ENCODE measurements around the gene CCDC24. TPM values are rescaled to one million over a fixed set of nuclear protein-coding genes. Genes with fewer than 3 reads are reported as not detected.

Gene CCDC24
- total and polyA plus RNA-seq, 2 of the 13 experiments (the other 11 are each of a cell fraction or from before 2014, with no cell fraction given), result 1.4 to 2.9 TPM

DNA sequence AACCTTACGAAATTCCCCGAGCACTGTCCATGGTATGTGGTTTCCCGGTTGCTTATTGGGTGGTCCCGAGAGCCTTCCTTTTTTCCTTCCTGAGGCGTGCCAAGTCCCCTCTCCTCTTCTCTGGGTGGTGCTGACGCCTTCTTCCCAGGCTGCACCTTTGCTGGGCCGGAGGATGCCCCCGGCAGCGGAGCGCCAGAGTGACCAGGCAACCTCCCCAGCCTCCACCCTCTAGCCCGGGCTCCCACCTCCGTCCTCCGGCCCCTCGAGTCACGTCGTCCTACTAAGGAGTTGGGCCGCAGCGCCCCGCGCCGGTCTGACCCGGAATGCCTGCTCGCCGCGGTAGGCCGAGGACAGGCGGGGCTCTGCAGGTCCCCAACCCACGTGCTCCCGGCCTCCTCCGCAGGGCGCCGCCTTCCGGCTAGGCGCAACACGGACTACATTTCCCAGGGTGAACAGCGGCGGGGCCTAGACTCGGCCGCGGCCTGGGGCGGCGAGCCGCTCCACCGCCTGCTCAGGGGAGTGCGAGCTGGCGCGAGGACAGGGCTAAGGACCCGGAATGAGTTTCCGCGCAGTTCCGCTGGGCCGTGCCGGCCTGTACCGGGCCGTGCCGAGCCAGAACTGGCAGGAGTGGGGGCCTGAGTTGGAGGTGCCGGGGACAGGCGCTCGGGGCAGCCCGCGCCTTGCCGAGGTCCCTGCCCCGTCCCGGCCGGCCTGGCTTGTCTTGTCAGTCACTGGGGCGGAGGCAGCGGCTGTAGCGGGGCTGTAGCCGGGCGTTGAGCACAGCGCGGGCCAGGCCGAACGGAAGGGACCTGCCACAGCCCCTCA, 45.0 kb upstream of the CCDC24 start, which contains the start of gene IPO13 (continued):
- TF ChIP-seq FOXP4 (CRISPR knock-in tag; IDR thresholded peaks at IDR 0.05), result peak; percentile 37
- TF ChIP-seq ERF (CRISPR knock-in tag; IDR thresholded peaks at IDR 0.05), result peak; percentile 96
- peak; percentile 72 for TF ChIP-seq BORCS8-MEF2B (CRISPR knock-in tag; IDR thresholded peaks at IDR 0.05)
- peak; percentile 96 for TF ChIP-seq KLF6 (CRISPR knock-in tag; IDR thresholded peaks at IDR 0.05)
- no peak for TF ChIP-seq NR1H2 (CRISPR knock-in tag; IDR thresholded peaks at IDR 0.05; ENCODE audit: borderline replicate concordance, low read depth)
- TF ChIP-seq ZZZ3 (CRISPR knock-in tag; IDR thresholded peaks at IDR 0.05; ENCODE audit: borderline replicate concordance), result peak; percentile 74; the same call in 1 of the 2 replicates
- no peak for TF ChIP-seq ZFP36L2 (CRISPR knock-in tag; IDR thresholded peaks at IDR 0.05)
- no peak for TF ChIP-seq ZFAT (CRISPR knock-in tag; conservative IDR thresholded peaks at IDR 0.05)
- no peak for TF ChIP-seq NCOR1 (IDR thresholded peaks at IDR 0.05; ENCODE audit: borderline replicate concordance, low read length)
- peak; percentile 92 for TF ChIP-seq ZSCAN22 (CRISPR knock-in tag; IDR thresholded peaks at IDR 0.05)
- no peak for TF ChIP-seq ARID2 (CRISPR knock-in tag; IDR thresholded peaks at IDR 0.05; ENCODE audit: borderline replicate concordance)
- TF ChIP-seq, protein P1, sequence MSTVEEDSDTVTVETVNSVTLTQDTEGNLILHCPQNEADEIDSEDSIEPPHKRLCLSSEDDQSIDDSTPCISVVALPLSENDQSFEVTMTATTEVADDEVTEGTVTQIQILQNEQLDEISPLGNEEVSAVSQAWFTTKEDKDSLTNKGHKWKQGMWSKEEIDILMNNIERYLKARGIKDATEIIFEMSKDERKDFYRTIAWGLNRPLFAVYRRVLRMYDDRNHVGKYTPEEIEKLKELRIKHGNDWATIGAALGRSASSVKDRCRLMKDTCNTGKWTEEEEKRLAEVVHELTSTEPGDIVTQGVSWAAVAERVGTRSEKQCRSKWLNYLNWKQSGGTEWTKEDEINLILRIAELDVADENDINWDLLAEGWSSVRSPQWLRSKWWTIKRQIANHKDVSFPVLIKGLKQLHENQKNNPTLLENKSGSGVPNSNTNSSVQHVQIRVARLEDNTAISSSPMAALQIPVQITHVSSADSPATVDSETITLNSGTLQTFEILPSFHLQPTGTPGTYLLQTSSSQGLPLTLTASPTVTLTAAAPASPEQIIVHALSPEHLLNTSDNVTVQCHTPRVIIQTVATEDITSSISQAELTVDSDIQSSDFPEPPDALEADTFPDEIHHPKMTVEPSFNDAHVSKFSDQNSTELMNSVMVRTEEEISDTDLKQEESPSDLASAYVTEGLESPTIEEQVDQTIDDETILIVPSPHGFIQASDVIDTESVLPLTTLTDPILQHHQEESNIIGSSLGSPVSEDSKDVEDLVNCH (CRISPR knock-in tag; IDR thresholded peaks at IDR 0.05), result 0 out of 2 replicates have a peak, but pooled peaks have one; percentile 85
- peak; percentile 96 for TF ChIP-seq ZNF572 (CRISPR knock-in tag; IDR thresholded peaks at IDR 0.05)
- TF ChIP-seq AHR (CRISPR knock-in tag; IDR thresholded peaks at IDR 0.05), result peak; percentile 70; the same call in 1 of the 2 replicates
- no peak; the same call in 1 of the 2 replicates for TF ChIP-seq ZNF629 (CRISPR knock-in tag; conservative IDR thresholded peaks at IDR 0.05)
- TF ChIP-seq ZBTB38 (CRISPR knock-in tag; IDR thresholded peaks at IDR 0.05), result peak; percentile 68; the same call in 1 of the 2 replicates
- no peak for TF ChIP-seq ZBTB49 (CRISPR knock-in tag; IDR thresholded peaks at IDR 0.05; ENCODE audit: borderline replicate concordance)
- peak; percentile 82 for TF ChIP-seq POLR2G (IDR thresholded peaks at IDR 0.05; ENCODE audit: low read depth, low read length)
- no peak for TF ChIP-seq ATF7 (IDR thresholded peaks at IDR 0.05)
- TF ChIP-seq ATF7 (CRISPR knock-in tag; IDR thresholded peaks at IDR 0.05), result no peak
- TF ChIP-seq REPIN1 (CRISPR knock-in tag; IDR thresholded peaks at IDR 0.05; ENCODE audit: borderline replicate concordance, low read depth), result peak; percentile 74; the same call in 1 of the 2 replicates
- TF ChIP-seq KDM5A (IDR thresholded peaks at IDR 0.05; ENCODE audit: borderline replicate concordance, low read length), result peak; percentile 77; the same call in 1 of the 2 replicates
- peak; percentile 85; the same call in 1 of the 2 replicates for TF ChIP-seq ZNF160 (CRISPR knock-in tag; IDR thresholded peaks at IDR 0.05)
- no peak for TF ChIP-seq ZFP37 (CRISPR knock-in tag; IDR thresholded peaks at IDR 0.05; ENCODE audit: borderline replicate concordance)

Data from HepG2 (cell line).